Gastrocnemius medialis (tissue), 4 donors: Measurements from ENCODE around the gene SYCN.

ENCODE experiments used
- POLR2A ChIP-seq, 2 donors: fragments of 450-650 bp; IDR thresholded peaks; one replicate each; pipeline ENCODE4 v1.6.1; 2017; ENCODE audit warnings: antibody characterized with exemption in 2 of 2, mild to moderate bottlenecking in 2 of 2, moderate library complexity in 2 of 2
- TF ChIP-seq, protein P1 (sequence below), 5 experiments: fragments of 450-650 bp in 3 of 5; fragments of 200-600 bp in 2 of 5; sonication (generic) in 2 of 5; IDR thresholded peaks in 4 of 5; conservative IDR thresholded peaks in 1 of 5; 1 replicate in 4 of 5; 2 replicates in 1 of 5; pipeline ENCODE4 v1.5.1; 2016 to 2019; ENCODE audit warnings: antibody characterized with exemption in 5 of 5, mild to moderate bottlenecking in 3 of 5, moderate library complexity in 3 of 5

DNA sequence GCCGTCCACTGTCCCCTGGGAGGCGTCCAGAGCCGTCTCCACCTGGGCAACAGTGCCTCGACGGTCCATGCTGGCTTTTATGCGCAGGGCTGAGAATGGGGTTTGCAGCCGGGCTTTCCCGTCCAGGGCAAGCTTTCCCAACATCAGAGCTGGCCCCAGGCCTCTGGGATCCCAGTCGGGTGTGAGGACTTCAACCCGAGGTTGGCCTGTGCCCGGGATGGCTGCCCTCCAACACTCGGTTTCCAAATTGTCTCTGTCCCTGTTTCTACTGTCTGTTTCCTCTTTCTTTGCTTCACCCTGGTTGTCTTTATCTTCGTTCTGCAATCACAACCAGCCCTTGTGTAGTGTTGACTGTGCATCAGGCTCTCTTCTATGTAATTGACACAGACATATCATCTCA is 44.7 kb upstream of the SYCN start, which contains the start of gene IFNL4:
- TF ChIP-seq, protein P1, sequence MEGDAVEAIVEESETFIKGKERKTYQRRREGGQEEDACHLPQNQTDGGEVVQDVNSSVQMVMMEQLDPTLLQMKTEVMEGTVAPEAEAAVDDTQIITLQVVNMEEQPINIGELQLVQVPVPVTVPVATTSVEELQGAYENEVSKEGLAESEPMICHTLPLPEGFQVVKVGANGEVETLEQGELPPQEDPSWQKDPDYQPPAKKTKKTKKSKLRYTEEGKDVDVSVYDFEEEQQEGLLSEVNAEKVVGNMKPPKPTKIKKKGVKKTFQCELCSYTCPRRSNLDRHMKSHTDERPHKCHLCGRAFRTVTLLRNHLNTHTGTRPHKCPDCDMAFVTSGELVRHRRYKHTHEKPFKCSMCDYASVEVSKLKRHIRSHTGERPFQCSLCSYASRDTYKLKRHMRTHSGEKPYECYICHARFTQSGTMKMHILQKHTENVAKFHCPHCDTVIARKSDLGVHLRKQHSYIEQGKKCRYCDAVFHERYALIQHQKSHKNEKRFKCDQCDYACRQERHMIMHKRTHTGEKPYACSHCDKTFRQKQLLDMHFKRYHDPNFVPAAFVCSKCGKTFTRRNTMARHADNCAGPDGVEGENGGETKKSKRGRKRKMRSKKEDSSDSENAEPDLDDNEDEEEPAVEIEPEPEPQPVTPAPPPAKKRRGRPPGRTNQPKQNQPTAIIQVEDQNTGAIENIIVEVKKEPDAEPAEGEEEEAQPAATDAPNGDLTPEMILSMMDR (IDR thresholded peaks at IDR 0.05 in 4 of 5, conservative IDR thresholded peaks at IDR 0.05 in 1 of 5): no peak
- no peak for TF ChIP-seq POLR2A (IDR thresholded peaks at IDR 0.05)
